ENCODE measurements around the gene CPEB4.

DNA sequence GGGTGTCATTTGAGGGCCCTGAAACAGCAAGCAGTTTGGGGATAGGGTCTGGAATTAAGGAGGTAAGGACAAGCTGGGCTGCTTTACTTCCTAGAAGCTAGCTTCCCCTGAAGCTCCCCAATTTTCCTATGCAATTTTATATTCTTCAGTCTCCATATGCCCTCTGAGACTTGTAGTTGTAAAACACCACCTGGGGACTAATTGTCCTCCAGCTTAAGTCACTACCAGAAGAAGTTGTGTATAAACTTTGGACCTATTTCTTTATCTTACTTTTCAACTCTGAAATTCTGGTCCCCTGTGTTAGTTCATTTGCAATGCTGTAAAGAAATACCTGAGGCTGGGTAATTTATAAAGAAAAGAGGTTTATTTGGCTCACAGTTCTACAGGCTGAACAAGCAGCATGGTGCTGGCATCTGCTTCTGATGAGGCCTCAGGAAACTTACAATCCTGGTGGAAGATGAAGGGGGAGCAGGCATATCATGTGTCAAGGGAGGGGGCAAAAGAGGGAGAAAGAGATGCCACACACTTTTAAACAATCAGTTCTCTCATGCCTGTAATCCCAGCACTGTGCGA is 41.1 kb upstream of the CPEB4 start:
- TF ChIP-seq POLR2AphosphoS5 (IDR thresholded peaks at IDR 0.05): no peak
- TF ChIP-seq, protein P1, sequence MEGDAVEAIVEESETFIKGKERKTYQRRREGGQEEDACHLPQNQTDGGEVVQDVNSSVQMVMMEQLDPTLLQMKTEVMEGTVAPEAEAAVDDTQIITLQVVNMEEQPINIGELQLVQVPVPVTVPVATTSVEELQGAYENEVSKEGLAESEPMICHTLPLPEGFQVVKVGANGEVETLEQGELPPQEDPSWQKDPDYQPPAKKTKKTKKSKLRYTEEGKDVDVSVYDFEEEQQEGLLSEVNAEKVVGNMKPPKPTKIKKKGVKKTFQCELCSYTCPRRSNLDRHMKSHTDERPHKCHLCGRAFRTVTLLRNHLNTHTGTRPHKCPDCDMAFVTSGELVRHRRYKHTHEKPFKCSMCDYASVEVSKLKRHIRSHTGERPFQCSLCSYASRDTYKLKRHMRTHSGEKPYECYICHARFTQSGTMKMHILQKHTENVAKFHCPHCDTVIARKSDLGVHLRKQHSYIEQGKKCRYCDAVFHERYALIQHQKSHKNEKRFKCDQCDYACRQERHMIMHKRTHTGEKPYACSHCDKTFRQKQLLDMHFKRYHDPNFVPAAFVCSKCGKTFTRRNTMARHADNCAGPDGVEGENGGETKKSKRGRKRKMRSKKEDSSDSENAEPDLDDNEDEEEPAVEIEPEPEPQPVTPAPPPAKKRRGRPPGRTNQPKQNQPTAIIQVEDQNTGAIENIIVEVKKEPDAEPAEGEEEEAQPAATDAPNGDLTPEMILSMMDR (IDR thresholded peaks at IDR 0.05 in 8 of 11, conservative IDR thresholded peaks at IDR 0.05 in 3 of 11): no peak
